Trophoblast cell (in vitro differentiated cells and primary cell): ENCODE data around the gene DLEC1.
"Not testable (repeated sequence)": the region's sequence is repeated elsewhere in the genome, so short reads cannot be mapped to it uniquely, and the experiment has no call there.

ENCODE experiments used
- DNase-seq, 2 donors: peaks; one replicate each; pipeline ENCODE4 v3.0.0-alpha.2; 2016
- H2AFZ ChIP-seq: 2 replicates; pipeline ENCODE4 v1.6.1; 2013; ENCODE audit warnings: low read length, moderate library complexity, mild to moderate bottlenecking; ENCODE audit not compliant: insufficient read depth, poor library complexity
- H2AK5ac ChIP-seq: 2 replicates; pipeline ENCODE4 v1.6.1; 2013; ENCODE audit warnings: mild to moderate bottlenecking, low read length
- H2BK120ac ChIP-seq: 2 replicates; pipeline ENCODE4 v1.6.1; 2013; ENCODE audit warnings: low read length, mild to moderate bottlenecking, moderate library complexity; ENCODE audit not compliant: insufficient read depth, poor library complexity
- H2BK12ac ChIP-seq: 2 replicates; pipeline ENCODE4 v1.6.1; 2013; ENCODE audit warnings: mild to moderate bottlenecking, low read length, moderate library complexity
- H2BK5ac ChIP-seq: 2 replicates; pipeline ENCODE4 v1.6.1; 2013; ENCODE audit warnings: low read length, low read depth, moderate library complexity, mild to moderate bottlenecking; ENCODE audit not compliant: poor library complexity
- H3K14ac ChIP-seq: 2 replicates; pipeline ENCODE4 v1.6.1; 2013; ENCODE audit warnings: mild to moderate bottlenecking, low read length
- H3K18ac ChIP-seq: 2 replicates; pipeline ENCODE4 v1.6.1; 2013; ENCODE audit warnings: mild to moderate bottlenecking, low read length
- H3K23ac ChIP-seq: 2 replicates; pipeline ENCODE4 v1.6.1; 2013; ENCODE audit warnings: low read length
- H3K27ac ChIP-seq: 2 replicates; pipeline ENCODE4 v1.5.1; 2013; ENCODE audit warnings: low read depth, mild to moderate bottlenecking, inconsistent platforms, low read length, moderate library complexity
- H3K27me3 ChIP-seq: 2 replicates; pipeline ENCODE4 v1.6.1; 2013; ENCODE audit warnings: inconsistent platforms, mild to moderate bottlenecking, low read length, moderate library complexity; ENCODE audit not compliant: insufficient read depth
- H3K36me3 ChIP-seq, 2 experiments: 1 replicate in 1 of 2; 2 replicates in 1 of 2; pipeline ENCODE4 v1.6.1; 2013; ENCODE audit warnings: low read length in 2 of 2, mild to moderate bottlenecking in 2 of 2, moderate library complexity in 1 of 2; ENCODE audit not compliant: insufficient read depth in 2 of 2, control insufficient read depth in 1 of 2
- H3K4ac ChIP-seq: 2 replicates; pipeline ENCODE4 v1.6.1; 2013; ENCODE audit warnings: low read depth, mild to moderate bottlenecking, low read length, moderate library complexity
- H3K4me1 ChIP-seq, 2 experiments: 1 replicate in 1 of 2; 2 replicates in 1 of 2; pipeline ENCODE4 v1.6.1; 2013; ENCODE audit warnings: low read length in 2 of 2, mild to moderate bottlenecking in 2 of 2, moderate library complexity in 1 of 2; ENCODE audit not compliant: insufficient read depth in 2 of 2, control insufficient read depth in 1 of 2
- H3K4me2 ChIP-seq: 2 replicates; pipeline ENCODE4 v1.6.1; 2013; ENCODE audit warnings: inconsistent platforms, mild to moderate bottlenecking, low read length, moderate library complexity
- H3K4me3 ChIP-seq: 2 replicates; pipeline ENCODE4 v1.5.1; 2013; ENCODE audit warnings: mild to moderate bottlenecking, low read depth, low read length, inconsistent platforms
- H3K79me1 ChIP-seq: one replicate; pipeline ENCODE4 v1.6.1; 2013; ENCODE audit warnings: low read length
- H3K79me2 ChIP-seq: 2 replicates; pipeline ENCODE4 v1.6.1; 2013; ENCODE audit warnings: low read length, mild to moderate bottlenecking; ENCODE audit not compliant: control insufficient read depth, insufficient read depth, poor library complexity
- H3K9ac ChIP-seq: 2 replicates; pipeline ENCODE4 v1.6.1; 2013; ENCODE audit warnings: mild to moderate bottlenecking, low read length
- H3K9me3 ChIP-seq: 2 replicates; pipeline ENCODE4 v1.6.1; 2013; ENCODE audit warnings: low read depth, mild to moderate bottlenecking, control low read depth, inconsistent platforms, low read length; ENCODE audit not compliant: insufficient read depth
- H4K12ac ChIP-seq: 2 replicates; pipeline ENCODE4 v1.6.1; 2013; ENCODE audit warnings: low read depth, mild to moderate bottlenecking, low read length, moderate library complexity
- H4K8ac ChIP-seq: 2 replicates; pipeline ENCODE4 v1.6.1; 2013; ENCODE audit warnings: low read depth, mild to moderate bottlenecking, low read length, moderate library complexity
- H4K91ac ChIP-seq: one replicate; pipeline ENCODE4 v1.6.1; 2013; ENCODE audit warnings: low read depth, mild to moderate bottlenecking, low read length, moderate library complexity
- WGBS: extraction: QIAGEN DNeasy Blood & Tissue Kit; methylation state at CpG from one replicate; pipeline ENCODE4 v1.1.7; 2013; ENCODE audit warnings: missing lambda C conversion rate; ENCODE audit not compliant: insufficient read length, insufficient coverage; ENCODE audit errors: extremely low coverage; 5-methylcytosine and 5-hydroxymethylcytosine counted together

The DLEC1 gene

DNA sequence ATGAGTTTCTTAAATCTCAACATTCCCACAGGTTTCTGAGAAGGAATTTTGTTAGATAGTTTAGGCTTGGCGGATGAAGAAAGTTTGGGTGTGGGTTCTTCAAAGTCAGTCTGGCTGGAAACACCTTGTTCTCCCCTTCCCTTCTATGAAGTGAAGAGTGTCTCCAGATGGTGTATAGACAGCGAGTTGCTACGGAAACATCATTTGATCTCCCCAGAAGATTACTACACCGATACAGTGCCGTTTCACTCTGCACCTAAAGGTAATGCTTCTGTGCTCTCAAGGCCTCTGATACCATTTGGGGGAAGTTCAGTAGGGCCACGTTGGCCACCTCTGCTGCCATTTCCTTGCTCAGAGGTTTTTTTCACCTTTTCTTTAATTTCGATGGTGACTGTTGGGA lies 20.6 kb downstream of the DLEC1 start:
- Histone ChIP-seq H2AFZ (no peak overlapping the region), H3K4me3 (no peak overlapping the region), H3K79me1 (no peaks in the 10 kb centered on the region), H2BK12ac (no peak overlapping the region), H4K91ac (no peak overlapping the region), H3K27ac (no peak overlapping the region), H3K4me2 (no peak overlapping the region), H3K14ac (no peak overlapping the region), H3K4ac (no peak overlapping the region), H3K18ac (no peak overlapping the region), H3K9ac (no peak overlapping the region), H4K12ac (no peak overlapping the region), H2BK120ac (no peak overlapping the region), H3K4me1 (no peaks in the 10 kb centered on the region), H3K9me3 (peaks cover 2% of the 10 kb centered on the region), H2AK5ac (no peak overlapping the region), H3K23ac (no peak overlapping the region), H3K27me3 (no peaks in the 10 kb centered on the region), H4K8ac (no peak overlapping the region), H2BK5ac (no peak overlapping the region), H3K79me2 (no peaks in the 10 kb centered on the region), H3K36me3 (no peaks in the 10 kb centered on the region)
- DNase-seq, result no peak
- WGBS, result no CpG with 5 or more reads among the region's 7 CpGs

DNA sequence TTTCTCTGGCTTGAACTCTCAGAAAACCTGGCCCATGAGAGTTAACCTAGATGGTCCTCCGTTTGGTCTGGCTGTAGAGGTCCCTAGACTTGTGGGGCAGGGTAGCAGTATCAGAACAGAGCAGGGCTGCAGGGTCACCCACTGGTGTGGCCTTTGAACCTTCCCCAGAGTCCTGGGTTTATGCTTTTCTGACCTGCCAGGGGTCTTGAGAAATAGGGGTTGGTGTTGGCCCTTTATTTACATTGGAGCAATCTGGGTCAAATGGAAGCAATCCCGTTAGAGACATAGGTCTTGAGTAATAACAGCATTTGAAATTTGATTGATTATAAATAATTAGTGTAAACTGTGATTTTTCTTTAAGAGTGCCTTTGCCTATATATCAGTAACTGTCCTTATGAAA lies 23.8 kb downstream of the DLEC1 start:
- no peak overlapping the region for H2BK5ac ChIP-seq
- no CpG with 5 or more reads among the region's 2 CpGs for WGBS
- peaks cover 2% of the 10 kb centered on the region for H3K9me3 ChIP-seq
- H3K23ac ChIP-seq, result no peak overlapping the region
- no peak overlapping the region for H3K27ac ChIP-seq
- H2AK5ac ChIP-seq, result no peak overlapping the region
- no peaks in the 10 kb centered on the region for H3K27me3 ChIP-seq
- H3K4me1 ChIP-seq, result no peaks in the 10 kb centered on the region
- no peak overlapping the region for H3K9ac ChIP-seq
- H4K8ac ChIP-seq, result no peak overlapping the region
- no peak overlapping the region for H4K12ac ChIP-seq
- H3K4ac ChIP-seq, result no peak overlapping the region
- no peak overlapping the region for H4K91ac ChIP-seq
- no peak overlapping the region for H3K14ac ChIP-seq
- H3K4me2 ChIP-seq, result no peak overlapping the region
- H2BK120ac ChIP-seq, result no peak overlapping the region
- H2BK12ac ChIP-seq, result no peak overlapping the region
- no peaks in the 10 kb centered on the region for H3K79me1 ChIP-seq
- no peak overlapping the region for H3K18ac ChIP-seq
- no peak for DNase-seq
- H3K4me3 ChIP-seq, result no peak overlapping the region
- no peak overlapping the region for H2AFZ ChIP-seq
- H3K79me2 ChIP-seq, result no peaks in the 10 kb centered on the region
- H3K36me3 ChIP-seq, result no peaks in the 10 kb centered on the region

- H3K4me1 ChIP-seq, H3K27ac ChIP-seq, H3K18ac ChIP-seq, H3K4ac ChIP-seq, H3K4me3 ChIP-seq, H2AFZ ChIP-seq, H2BK12ac ChIP-seq, H4K8ac ChIP-seq, H3K36me3 ChIP-seq, H2BK5ac ChIP-seq, H3K79me1 ChIP-seq, H3K23ac ChIP-seq, H2BK120ac ChIP-seq, H4K12ac ChIP-seq, H3K79me2 ChIP-seq, H3K27me3 ChIP-seq, H4K91ac ChIP-seq, H3K9ac ChIP-seq, H2AK5ac ChIP-seq, H3K4me2 ChIP-seq, H3K14ac ChIP-seq, H3K9me3 ChIP-seq, DNase-seq: not testable (repeated sequence)
- no CpG with 5 or more reads among the region's 32 CpGs for WGBS
Measured at GRCh38 chr3:38064453-38064852, 25.4 kb downstream of the DLEC1 start.

GRCh38 chr3:38067508-38068233 lies 28.7 kb downstream of the DLEC1 start:
- H3K79me1 ChIP-seq, result no peaks in the 10 kb centered on the region
- no peak overlapping the region for H2BK120ac ChIP-seq
- H3K4ac ChIP-seq, result no peak overlapping the region
- no CpG with 5 or more reads among the region's 6 CpGs for WGBS
- H2AFZ ChIP-seq, result no peak overlapping the region
- H3K4me1 ChIP-seq, result no peaks in the 10 kb centered on the region
- H2BK12ac ChIP-seq, result no peak overlapping the region
- H3K23ac ChIP-seq, result no peak overlapping the region
- no peak overlapping the region for H3K4me2 ChIP-seq
- peaks cover 2% of the 10 kb centered on the region for H3K9me3 ChIP-seq
- H3K14ac ChIP-seq, result no peak overlapping the region
- no peak overlapping the region for H4K12ac ChIP-seq
- H2AK5ac ChIP-seq, result no peak overlapping the region
- H4K8ac ChIP-seq, result no peak overlapping the region
- no peak overlapping the region for H4K91ac ChIP-seq
- H3K36me3 ChIP-seq, result no peaks in the 10 kb centered on the region
- H3K79me2 ChIP-seq, result no peaks in the 10 kb centered on the region
- H3K18ac ChIP-seq, result no peak overlapping the region
- H2BK5ac ChIP-seq, result no peak overlapping the region
- no peaks in the 10 kb centered on the region for H3K27me3 ChIP-seq
- H3K27ac ChIP-seq, result no peak overlapping the region
- H3K9ac ChIP-seq, result no peak overlapping the region
- peak; percentile 80 to 98 for DNase-seq
- no peak overlapping the region for H3K4me3 ChIP-seq
